ENCODE measurements around the gene SRSF5. TPM values are rescaled to one million over a fixed set of nuclear protein-coding genes. Genes with fewer than 3 reads are reported as not detected.
A peak's percentile ranks its signal among the peaks of the same experiment; 100 is the strongest.

Gene SRSF5
- total RNA-seq, 1 donor from 2014 or later, result 126 TPM

DNA sequence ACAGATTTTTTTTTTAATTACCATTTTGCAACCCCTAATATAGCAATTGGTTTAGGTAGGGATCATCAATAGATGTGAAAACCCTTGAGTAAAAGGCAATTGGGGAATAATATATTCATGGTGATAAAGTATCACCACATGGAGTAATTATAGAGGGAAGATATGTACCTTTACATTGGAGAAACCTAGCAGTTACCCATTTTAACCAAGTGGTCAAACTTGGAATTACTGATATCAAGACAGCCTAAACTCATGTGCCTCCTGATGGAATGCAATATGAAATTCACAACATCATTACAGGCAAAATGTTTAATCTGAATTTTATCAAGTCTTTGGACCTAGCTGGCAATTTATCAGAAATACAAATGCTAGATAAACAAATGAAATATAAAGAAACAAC is 36.8 kb downstream of the SRSF5 start:
- Histone ChIP-seq H3K36me3 (ENCODE audit: control insufficient read depth, insufficient read depth, low read length) (no peaks in the 10 kb centered on the region), H3K27me3 (ENCODE audit: control insufficient read depth, insufficient read depth, low read length) (no peaks in the 10 kb centered on the region), H3K4me3 (ENCODE audit: low read depth, low read length) (no peak overlapping the region)
- DNase-seq (ENCODE audit: low read depth) (peak; percentile 27), FAIRE-seq (peak; percentile 52)
- no peak for TF ChIP-seq CTCF (IDR thresholded peaks at IDR 0.05; ENCODE audit: insufficient read depth, low read length, severe bottlenecking)

DNA sequence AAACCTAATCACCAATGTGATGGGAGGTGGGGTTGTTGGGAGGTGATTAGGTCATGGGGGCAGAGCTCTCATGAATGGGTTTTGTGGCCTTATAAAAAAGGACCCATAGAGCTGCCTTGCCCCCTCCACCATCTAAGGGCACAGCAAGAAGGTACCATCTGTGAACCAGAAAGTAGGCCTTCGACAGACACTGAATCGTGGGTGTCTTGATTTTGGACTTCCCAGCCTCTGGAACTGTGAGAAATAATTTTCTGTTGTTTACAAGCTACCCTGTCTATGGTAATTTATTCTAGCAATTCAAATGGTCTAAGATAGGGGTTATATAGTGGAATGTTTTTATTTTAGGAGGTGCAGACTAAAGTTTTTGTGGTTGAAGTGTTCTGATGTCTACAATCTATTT is 38.0 kb downstream of the SRSF5 start:
- Histone ChIP-seq H3K4me3 (ENCODE audit: low read depth, low read length) (no peak overlapping the region), H3K36me3 (ENCODE audit: control insufficient read depth, insufficient read depth, low read length) (no peaks in the 10 kb centered on the region), H3K27me3 (ENCODE audit: control insufficient read depth, insufficient read depth, low read length) (no peaks in the 10 kb centered on the region)
- DNase-seq (ENCODE audit: low read depth), result no peak
- no peak for FAIRE-seq
- no peak for TF ChIP-seq CTCF (IDR thresholded peaks at IDR 0.05; ENCODE audit: insufficient read depth, low read length, severe bottlenecking)

DNA sequence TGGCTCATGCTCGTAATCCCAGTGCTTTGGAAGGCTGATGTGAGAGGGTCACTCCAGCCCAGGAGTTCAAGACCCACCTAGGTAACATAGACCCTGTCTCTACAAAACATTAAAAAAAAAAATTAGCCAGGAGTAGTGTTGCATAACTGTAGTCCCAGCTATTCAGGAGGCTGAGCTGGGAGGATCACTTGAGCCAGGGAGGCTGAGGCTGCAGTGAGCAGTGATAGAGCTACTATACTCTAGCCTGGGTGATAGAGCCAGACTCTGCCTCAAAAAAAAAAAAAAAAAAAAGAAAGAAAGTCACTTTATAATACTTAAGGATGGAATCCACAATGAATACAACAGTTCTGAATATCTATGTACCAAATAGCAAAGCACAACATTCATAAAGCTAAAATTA is 40.2 kb downstream of the SRSF5 start:
- FAIRE-seq, result no peak
- TF ChIP-seq CTCF (IDR thresholded peaks at IDR 0.05; ENCODE audit: insufficient read depth, low read length, severe bottlenecking), result no peak
- no peaks in the 10 kb centered on the region for H3K36me3 ChIP-seq (ENCODE audit: control insufficient read depth, insufficient read depth, low read length)
- H3K4me3 ChIP-seq (ENCODE audit: low read depth, low read length), result no peak overlapping the region
- H3K27me3 ChIP-seq (ENCODE audit: control insufficient read depth, insufficient read depth, low read length), result no peaks in the 10 kb centered on the region
- no peak for DNase-seq (ENCODE audit: low read depth)

DNA sequence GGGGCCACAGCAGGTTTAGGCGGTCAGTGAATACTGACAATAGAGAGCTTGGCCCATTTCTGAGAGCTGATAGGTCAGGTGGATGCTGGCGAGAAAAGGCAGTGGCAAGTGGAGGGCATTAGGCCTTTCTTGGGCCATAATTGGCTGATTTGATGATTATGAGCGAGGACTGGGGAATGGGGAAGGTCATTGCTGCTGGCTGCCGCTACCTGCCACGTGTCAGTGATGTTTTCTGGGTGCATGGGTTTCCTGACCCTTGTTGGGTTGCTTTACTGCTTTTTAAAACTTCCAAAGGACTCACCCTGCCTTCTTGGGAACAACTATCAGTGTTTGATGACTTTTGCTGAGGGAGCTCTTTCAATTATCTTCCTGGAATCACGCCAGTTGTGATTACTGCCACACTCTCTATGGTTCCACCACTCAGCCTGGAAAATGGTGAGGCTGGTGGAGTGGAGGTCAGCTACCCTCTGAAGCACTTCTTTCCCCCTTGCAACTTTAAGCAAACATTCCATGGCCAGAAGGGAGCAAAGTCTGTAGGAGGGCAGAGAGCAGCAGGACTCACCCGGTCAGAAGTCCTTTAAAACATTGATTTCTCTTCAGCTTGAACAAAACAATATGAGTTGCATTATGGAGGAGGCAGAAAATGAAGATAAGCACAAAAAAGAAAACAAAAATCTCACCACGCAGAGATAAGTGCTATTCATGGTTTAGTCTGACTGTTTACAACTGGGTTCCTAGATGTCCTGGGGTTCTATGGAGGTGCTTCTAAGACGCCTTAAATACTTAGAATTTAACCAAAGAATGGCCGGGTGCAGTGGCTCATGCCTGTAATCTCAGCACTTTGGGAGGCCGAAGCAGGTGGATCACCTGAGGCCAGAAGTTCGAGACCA is 42.2 kb downstream of the SRSF5 start:
- DNase-seq (ENCODE audit: low read depth) (no peak), FAIRE-seq (no peak)
- Histone ChIP-seq H3K4me3 (ENCODE audit: low read depth, low read length) (no peak overlapping the region), H3K36me3 (ENCODE audit: control insufficient read depth, insufficient read depth, low read length) (no peaks in the 10 kb centered on the region), H3K27me3 (ENCODE audit: control insufficient read depth, insufficient read depth, low read length) (no peaks in the 10 kb centered on the region)
- TF ChIP-seq CTCF (IDR thresholded peaks at IDR 0.05; ENCODE audit: insufficient read depth, low read length, severe bottlenecking), result no peak

DNA sequence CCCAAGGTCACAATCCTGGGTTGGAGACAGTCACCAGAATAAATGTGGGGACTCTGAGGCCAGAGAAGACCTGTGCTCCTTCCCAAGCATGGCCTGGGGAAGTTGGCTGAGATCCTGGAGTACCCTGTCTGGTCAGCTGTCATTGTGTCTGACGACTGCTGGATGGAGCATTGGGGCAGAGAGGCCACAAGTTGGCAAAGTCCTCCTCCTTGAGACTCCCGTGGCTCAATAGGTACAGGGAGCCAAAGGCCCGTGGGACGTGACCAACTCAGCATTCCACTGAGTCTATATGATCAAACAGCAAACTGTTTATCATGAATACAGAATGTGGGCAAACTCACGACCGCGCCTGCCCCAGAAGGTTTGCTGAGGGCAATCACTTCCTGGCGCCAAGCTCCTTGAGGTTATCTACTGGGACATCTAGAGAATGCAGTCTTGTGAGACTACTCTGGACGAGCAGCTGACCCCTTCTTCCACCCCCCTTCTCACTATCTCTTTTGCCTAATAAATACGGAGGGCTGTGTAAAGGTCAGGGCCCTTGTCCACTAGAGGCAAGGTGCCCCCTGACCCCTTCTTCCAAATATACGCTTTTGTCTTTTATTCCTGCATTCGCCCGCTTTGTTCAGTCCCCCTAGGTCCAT is 44.4 kb downstream of the SRSF5 start:
- no peak for FAIRE-seq
- H3K27me3 ChIP-seq (ENCODE audit: control insufficient read depth, insufficient read depth, low read length), result no peaks in the 10 kb centered on the region
- TF ChIP-seq CTCF (IDR thresholded peaks at IDR 0.05; ENCODE audit: insufficient read depth, low read length, severe bottlenecking), result no peak
- H3K36me3 ChIP-seq (ENCODE audit: control insufficient read depth, insufficient read depth, low read length), result no peaks in the 10 kb centered on the region
- no peak for DNase-seq (ENCODE audit: low read depth)
- H3K4me3 ChIP-seq (ENCODE audit: low read depth, low read length), result no peak overlapping the region
